Left forelimb (tissue), 1 donor: ENCODE data around the gene SH2D6.
"Not testable (repeated sequence)": the region's sequence is repeated elsewhere in the genome, so short reads cannot be mapped to it uniquely, and the experiment has no call there.

ENCODE experiments used
- DNase-seq: peaks from one replicate; pipeline ENCODE4 v3.0.0-alpha.2; 2018; ENCODE audit warnings: low spot score

Gene SH2D6

GRCh38 chr2:85398426-85399182 is 19.9 kb upstream of the SH2D6 start:
- peak; percentile 54 for DNase-seq

DNA sequence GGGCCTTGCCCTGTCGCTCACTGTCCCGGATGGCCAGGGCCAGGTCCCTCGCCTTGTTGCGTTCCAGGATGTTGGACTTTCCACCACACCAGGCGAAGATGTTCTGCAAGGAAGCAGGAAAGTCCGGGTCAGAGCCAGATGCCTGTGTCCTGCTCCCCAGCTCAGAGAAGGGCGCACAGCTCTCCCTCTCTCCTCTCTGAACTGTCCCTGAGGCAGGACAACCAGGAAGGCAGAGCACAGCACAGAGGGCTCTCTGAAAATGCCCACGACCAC is 19.4 kb upstream of the SH2D6 start:
- DNase-seq: peak; percentile 53

DNA sequence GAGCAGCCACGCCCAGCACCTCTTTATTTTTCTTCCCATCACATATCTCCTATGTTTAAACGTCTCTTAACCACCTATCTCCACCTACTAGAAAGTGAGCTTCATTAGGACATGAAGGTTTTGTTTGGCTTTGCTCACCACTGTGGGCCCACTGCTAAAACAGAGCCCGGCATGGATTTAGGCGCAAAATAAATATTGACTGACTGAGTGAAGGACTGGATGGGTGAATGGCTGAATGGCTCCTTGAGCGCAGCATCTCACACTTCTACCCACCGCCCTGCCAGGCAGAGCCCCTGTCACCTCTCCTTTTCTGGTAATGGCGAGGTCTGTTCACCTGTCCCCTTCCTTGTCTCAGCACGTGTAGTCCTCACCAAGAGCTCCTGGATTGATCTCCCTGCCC is 18.5 kb upstream of the SH2D6 start:
- no peak for DNase-seq

- peak; percentile 60 for DNase-seq
Observed at GRCh38 chr2:85400541-85401463, 17.7 kb upstream of the SH2D6 start.

GRCh38 chr2:85401464-85401805 is 17.1 kb upstream of the SH2D6 start:
- peak; percentile 54 for DNase-seq

DNA sequence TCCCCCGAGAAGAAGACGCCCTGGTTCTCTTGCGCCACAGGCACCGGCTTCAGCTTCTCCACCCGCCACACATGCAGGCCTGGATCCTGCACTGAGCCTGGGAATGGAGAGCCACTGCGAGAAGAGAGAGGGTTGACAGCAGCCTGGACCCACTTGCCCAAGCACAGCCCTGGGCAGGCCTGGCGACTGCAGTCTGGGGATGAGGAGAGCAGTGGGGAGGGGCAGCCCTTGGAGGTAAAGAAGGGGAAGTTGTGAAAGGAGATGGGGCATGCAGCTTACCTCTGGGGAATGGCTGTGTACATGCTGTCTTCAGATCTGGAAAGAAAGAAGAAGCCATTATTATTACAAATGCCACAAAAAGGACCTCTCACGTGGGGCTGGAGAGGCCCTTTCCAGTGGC is 16.7 kb upstream of the SH2D6 start:
- peak; percentile 4 for DNase-seq

- no peak for DNase-seq
Observed at GRCh38 chr2:85405201-85406059, 13.1 kb upstream of the SH2D6 start.

DNA sequence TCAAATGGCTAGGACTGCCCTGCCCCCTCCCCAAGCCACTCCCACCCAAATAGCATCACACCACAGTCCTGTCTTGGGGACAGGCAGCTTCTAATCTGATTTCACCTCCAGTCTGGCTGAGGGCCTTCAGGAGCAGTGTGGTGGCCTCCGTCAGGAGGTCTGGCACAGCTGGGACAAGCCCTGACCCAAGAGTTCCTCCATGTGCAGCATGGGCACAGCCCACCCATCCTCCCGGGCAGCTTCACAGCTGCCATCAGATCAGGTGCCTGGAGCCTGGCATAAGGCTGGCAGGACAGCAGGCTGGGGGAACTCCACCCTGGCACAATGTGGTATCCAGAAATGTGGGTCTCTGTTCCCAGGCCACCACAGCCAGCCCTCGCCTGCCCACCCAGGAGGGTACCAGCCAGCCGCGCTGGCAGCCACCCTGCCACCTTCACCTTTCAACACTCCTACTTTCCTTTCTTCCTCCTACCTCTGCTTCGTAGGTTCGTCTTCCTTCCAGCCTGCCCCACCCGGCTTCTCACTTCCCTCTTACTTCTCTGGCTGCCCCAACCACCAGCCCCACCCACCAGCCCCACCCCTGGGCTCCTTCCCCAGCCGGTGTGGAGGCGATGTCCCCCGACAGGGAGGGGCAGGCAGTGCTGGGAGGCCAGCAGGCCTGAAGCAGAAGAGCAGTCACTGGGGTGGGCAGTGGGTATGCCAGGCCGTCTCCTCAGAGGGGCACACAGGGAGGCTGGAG is 8.5 kb upstream of the SH2D6 start, which contains the start of gene CAPG:
CAPG (minus strand) TSS at position 522 of the 739 bp plus-strand sequence. CDS start 8,221 bp downstream, outside the sequence.
- no peak for DNase-seq

DNA sequence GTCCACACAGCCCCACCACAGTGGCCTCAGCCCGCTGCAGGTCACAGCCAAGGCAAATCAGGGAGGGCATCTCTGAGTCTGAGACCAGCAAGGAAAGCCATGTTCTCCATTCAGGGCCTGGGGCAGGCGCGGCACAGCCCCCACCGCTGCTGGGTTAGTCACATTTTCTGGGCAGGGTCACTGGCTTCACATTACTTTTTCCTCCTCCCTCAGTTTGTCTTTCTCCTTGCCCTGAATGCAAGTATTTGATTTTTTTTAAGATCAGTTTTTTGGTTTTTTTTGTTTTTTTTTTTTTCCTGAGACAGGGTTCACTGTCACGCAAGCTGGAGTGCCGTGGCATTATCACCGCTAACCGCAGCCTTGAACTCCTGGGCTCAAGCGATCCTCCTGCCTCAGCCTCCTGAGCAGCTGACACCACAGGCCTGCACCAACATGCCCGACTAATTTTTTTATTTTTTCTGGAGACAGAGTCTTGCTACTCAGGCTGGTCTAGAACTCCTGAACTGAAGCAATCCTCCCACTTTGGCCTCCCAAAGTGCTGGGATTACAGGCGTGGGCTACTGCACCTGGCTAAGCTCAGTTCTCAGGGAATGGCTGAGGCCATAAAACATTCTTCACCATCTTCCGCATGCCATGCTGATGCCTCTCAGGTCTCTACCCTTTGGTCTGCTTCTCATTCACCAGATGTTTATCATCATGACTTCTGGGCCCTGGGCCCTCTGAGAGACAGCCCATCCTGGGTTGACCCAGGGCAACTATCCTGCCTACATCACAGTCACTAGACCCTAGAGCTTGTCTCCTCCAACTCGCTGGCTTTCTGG is 7.7 kb upstream of the SH2D6 start:
- no peak for DNase-seq

- DNase-seq: no peak
Observed at GRCh38 chr2:85411405-85411748, 7.1 kb upstream of the SH2D6 start.

DNA sequence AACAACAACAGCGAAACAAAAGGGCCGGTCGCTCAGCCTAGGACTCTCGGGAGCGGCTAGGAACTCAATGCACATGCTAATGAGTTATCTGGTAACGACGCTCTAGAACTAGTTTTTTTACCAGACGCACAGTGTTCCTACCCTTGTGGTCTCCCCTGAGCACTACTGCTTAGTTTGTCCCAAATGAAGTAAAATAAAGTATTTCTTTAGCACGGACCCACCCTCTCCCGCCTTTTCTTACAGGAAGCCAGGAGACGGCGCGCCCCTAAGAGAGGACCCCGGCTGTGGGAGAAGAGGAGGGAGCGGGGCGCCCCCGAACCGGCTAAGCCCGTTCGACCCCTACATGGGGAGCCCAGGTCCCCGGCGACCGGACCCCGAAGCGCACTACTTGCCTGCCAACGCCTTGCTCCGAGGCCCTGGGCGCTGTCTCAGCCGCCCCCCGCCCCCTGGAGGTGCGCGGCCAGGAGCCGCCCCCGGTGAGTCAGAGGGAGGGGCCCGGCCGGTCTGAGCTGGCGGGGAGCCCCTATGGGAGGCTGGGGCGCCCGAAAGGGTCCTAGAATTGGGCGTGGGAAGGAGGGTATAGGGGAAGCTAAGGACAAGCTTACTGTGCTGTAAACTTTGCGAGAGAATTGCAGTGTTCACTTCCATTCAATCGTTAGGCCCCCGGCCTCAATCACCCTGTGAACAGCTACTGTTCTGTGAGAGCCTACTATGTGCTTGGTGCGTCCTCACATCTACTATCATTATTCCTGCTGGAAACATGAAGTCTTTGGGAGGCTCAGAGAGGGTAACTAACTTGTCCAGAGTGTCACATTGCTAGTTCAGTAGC is 4.7 kb upstream of the SH2D6 start:
- DNase-seq: no peak

DNA sequence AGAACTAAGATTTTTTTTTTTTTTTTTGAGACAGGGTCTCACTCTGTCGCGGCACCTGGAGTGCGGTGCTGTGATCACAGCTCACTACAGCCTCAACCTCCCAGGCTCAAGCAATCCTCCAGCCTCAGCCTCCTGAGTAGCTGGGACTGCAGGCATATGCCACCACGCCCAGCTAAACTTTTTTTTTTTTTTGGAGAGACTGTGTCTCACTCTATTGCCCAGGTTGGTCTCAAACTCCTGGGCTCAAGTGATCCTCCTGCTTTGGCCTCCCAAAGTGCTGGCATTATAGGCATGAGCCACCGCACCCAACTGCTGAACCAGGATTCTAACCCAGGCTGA is 4.1 kb upstream of the SH2D6 start:
- not testable (repeated sequence) for DNase-seq

DNA sequence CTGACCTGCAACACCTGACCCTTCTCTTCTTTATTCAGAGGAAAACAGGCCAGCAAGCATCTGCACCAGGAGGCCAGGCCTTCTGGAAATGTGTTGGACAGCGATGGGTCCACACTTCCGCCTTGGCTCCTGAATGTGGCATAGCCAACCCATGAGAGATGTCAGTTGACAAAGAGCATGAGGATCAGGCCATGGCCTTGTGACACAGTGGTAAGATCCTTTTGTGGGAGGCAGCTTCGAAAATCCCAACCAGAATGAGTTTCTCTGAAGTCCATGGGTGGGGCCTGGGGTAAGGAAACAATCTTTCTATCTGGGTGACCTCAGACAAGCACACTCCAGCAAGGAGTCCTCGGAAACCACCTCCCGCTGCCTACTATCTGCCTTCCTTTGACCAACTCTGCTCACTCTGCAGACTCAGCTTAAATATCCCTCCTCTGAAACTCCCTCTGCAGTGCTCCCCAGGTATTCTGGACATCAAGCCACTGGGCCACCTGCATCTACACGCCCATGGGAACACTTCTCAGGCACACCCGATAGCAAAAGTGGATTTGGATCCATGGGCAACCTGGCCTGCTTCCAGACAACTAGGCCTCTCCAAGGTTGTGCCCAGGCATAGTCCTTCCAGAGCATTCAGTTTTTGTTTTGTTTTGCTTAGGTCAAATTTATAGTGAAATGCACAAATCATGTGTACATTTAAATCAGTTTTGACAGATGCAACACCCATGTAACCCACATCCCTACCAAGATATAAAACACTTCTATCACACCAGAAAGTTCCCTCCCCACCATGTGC is 3.6 kb upstream of the SH2D6 start:
- no peak for DNase-seq

DNA sequence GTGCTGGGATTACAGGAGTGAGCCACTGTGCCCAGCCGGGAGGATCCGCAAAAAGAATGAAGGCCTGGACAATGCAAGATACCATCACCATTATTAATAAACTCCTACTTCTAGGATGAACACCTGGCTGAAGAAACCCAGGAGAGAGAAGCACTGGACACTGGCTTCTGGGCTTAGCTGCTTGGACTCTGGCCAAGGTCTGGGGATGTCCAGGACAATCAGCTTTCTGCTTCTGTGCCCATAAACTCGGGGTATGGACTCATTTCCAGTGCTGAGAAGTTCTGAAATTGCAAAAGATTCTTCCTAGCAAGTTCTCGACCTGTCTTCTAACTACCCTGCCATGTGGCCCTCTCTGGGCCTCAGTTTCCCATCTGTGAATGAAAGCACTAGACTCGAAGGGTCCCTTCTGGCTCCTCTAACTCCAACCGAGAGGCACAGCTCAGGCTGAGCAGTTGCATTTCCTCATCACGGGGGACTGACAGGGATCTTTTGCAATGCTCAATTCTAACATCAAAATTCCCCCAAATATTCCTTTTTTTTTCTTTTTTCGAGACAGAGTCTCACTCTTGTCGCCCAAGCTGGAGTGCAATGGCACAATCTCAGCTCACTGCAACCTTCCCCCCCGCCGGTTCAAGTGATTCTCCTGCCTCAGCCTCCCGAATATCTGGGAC is 2.4 kb upstream of the SH2D6 start:
- DNase-seq: no peak

- DNase-seq: no peak
Observed at GRCh38 chr2:85419009-85419675, 628 bp downstream of the SH2D6 start.

DNA sequence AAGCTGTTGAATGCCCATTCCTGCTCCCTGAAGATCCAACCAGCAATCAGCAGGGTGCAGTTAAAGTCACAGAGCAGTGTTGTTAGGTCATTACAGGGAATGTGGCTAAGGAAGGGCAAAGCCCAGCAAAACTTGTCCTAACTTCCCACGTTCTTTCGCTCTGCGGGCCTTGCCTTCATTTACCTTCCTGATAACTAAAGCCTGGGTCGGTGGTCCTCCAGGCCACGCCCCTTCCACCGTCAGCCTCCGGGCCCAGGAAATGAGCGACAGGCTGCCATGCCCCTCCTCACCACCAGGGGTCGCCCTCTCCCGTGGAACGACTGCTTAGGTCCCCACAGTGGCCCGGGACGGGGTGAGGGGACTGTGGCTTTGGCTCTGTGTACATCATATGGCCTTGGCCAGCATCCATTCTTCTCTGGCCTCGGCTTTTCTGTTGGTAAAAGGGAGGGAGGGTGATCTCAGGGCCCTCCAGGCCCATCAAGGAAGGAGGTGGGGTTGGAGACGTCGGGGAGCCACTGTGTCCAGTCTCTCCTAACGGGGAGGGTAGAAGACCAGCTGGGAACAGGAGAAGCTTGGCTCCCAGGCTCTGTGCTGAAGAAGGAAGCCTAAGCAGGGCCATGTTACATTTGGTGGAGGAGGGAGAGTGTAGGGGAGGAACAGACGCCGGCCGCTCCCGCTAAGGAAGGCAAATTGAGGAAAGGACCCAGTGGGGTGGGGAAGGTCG is 2.2 kb downstream of the SH2D6 start:
- DNase-seq: peak; percentile 93

DNA sequence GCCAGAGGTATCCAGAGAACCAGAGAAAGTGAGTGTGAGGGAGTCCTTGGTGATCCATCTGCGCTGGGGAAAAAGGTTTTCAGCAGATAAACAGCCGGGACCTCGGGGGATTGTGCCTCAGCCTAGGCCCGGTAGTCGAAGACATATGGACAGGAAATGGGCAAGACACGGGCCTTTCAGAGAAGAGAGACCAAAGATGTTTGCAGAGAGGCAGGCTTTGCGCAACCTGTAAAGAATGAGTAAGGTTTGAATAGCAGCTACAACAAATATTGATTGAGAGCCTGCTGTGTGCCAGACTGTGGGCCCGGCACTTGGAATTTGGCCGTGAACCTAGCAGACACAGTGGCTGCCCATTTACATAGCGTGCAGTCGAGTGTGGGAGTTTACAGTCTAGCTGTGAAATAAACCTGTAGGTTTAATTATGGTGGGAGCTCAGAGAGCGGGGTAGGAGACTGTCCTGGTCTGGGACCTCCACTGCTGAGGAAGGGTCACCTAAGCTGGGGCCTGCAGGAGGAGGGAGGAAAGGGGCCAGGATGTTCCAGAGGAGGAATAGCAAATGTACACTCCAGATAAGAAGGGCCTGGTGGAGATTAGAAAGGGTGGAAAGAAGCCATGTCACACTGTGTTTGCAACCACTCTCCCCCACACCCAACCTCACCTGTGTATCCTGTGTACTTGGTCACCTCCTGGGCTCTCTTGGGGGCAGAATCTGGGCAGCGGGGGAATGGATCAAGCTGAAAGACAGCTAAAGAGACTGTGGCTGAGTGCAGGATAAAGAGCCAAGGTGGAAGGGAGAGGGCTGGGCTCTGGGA is 3.0 kb downstream of the SH2D6 start:
- no peak for DNase-seq
